CD4-positive, alpha-beta T cell (primary cell): ENCODE measurements around the gene OR52N4. TPM values are rescaled to one million over a fixed set of nuclear protein-coding genes. Genes with fewer than 3 reads are reported as not detected.

ENCODE experiments used
- ATAC-seq: fragments of 200-7000 bp; cut with Tn5 transposase; one replicate; pipeline ENCODE4 v1.10.0; 2022; ENCODE audit warnings: mild to moderate bottlenecking; ENCODE audit not compliant: poor library complexity
- CTCF ChIA-PET: fragments of 350-600 bp; sonication (Branson Sonifier 250); formaldehyde crosslinking; loops from one replicate; lab custom pipeline; 2021; ENCODE audit warnings: antibody characterized with exemption, inconsistent platforms; lab: Charles Lee
- POLR2A ChIA-PET: fragments of 350-600 bp; sonication (Branson Sonifier 250); formaldehyde crosslinking; loops from one replicate; lab custom pipeline; 2021; ENCODE audit warnings: antibody characterized with exemption, inconsistent platforms; lab: Charles Lee
- DNase-seq, 14 experiments: peaks; one replicate each; pipeline ENCODE4 v3.0.0-alpha.2; 2013 to 2020; ENCODE audit warnings: mixed read lengths in 2 of 14
- H3K27ac ChIP-seq, 2 donors: one replicate each; pipeline versions ENCODE4 v1.5.1 to v1.7.0; 2013; ENCODE audit warnings: low read length in 2 of 2, low read depth in 1 of 2, mild to moderate bottlenecking in 1 of 2
- H3K27me3 ChIP-seq, 2 experiments: 1 replicate in 1 of 2; 2 replicates in 1 of 2; pipeline versions ENCODE4 v1.6.1 to v1.7.0; 2013; ENCODE audit warnings: low read length in 2 of 2, control low read depth in 1 of 2, mild to moderate bottlenecking in 1 of 2, moderate library complexity in 1 of 2; ENCODE audit not compliant: insufficient read depth in 2 of 2, control insufficient read depth in 1 of 2
- H3K36me3 ChIP-seq: one replicate; pipeline ENCODE4 v1.6.1; 2013; ENCODE audit warnings: low read length, control low read depth; ENCODE audit not compliant: insufficient read depth
- H3K4me1 ChIP-seq: one replicate; pipeline ENCODE4 v1.6.1; 2013; ENCODE audit warnings: low read length, control low read depth; ENCODE audit not compliant: insufficient read depth
- H3K4me3 ChIP-seq: one replicate; pipeline ENCODE4 v1.5.1; 2013; ENCODE audit warnings: mild to moderate bottlenecking, low read length, moderate library complexity
- H3K9me3 ChIP-seq, 2 experiments: 1 replicate in 1 of 2; 2 replicates in 1 of 2; pipeline versions ENCODE4 v1.6.1 to v1.7.0; 2013; ENCODE audit warnings: low read length in 2 of 2, mild to moderate bottlenecking in 2 of 2, control low read depth in 1 of 2, moderate library complexity in 1 of 2; ENCODE audit not compliant: control insufficient read depth in 1 of 2, insufficient read depth in 1 of 2
- H3K27ac Mint-ChIP-seq: one replicate; pipeline ENCODE4 v1.8.0; 2020; ENCODE audit warnings: mixed read lengths
- H3K27me3 Mint-ChIP-seq: one replicate; pipeline ENCODE4 v1.8.0; 2021; ENCODE audit warnings: mixed read lengths
- H3K36me3 Mint-ChIP-seq: one replicate; pipeline ENCODE4 v1.8.0; 2021; ENCODE audit warnings: low read depth, mixed read lengths
- H3K4me1 Mint-ChIP-seq: one replicate; pipeline ENCODE4 v1.8.0; 2021; ENCODE audit warnings: low read depth, mixed read lengths
- H3K4me3 Mint-ChIP-seq: one replicate; pipeline ENCODE4 v1.8.0; 2020; ENCODE audit warnings: mild to moderate bottlenecking, mixed read lengths
- H3K9me3 Mint-ChIP-seq: one replicate; pipeline ENCODE4 v1.8.0; 2020; ENCODE audit warnings: mixed read lengths
- CTCF ChIP-seq: fragments of 200-600 bp; IDR thresholded peaks from one replicate; pipeline ENCODE4 v1.8.0; 2022; ENCODE audit warnings: antibody characterized with exemption, mild to moderate bottlenecking
- intact Hi-C, 2 experiments: fragments of 100-400 bp; cut with DNase I in 1 of 2; cut with micrococcal nuclease in 1 of 2; formaldehyde crosslinking; loops; one replicate each; pipeline versions ENCODE4 v1.15.1 to v1.9.0; 2023 to 2025; cut with DNase I, micrococcal nuclease
- polyA plus RNA-seq, 2 donors: library from polyadenylated mRNA; unstranded; fragments of 120-200 nt; gene quantifications; one replicate each; pipeline ENCODE4 v1.2.1, GENCODE V29; 2013
- total RNA-seq, 174 experiments: library from RNA in 2 of 174; stranded (reverse) in 2 of 174; gene quantifications; one replicate each; pipeline ENCODE4 v1.2.3 and lab custom pipeline; 2021 to 2026

The OR52N4 gene
- total RNA-seq (under 1 TPM; 0.50 to 0.96 TPM), total RNA-seq (lab: John Stamatoyannopoulos, UW) (0 to 4.9 (median 0.48) reads per million in 172 experiments)
- polyA plus RNA-seq (2013, experiment 1 of 2) = 1.9 TPM
- 1.6 TPM for polyA plus RNA-seq (2013, experiment 2 of 2)

GRCh38 chr11:5753943-5754342, at the start of gene OR52N4:
TSS of gene OR52N4 (plus strand) at chr11:5754243. CDS start at chr11:5754741, 498 bp downstream.
- intact Hi-C loops = no loop called here
- POLR2A ChIA-PET = no interaction called here
- DNase-seq (no peak), ATAC-seq (no peak)
- H3K4me3 ChIP-seq = no peak within 1 kb of the TSS
- Mint-ChIP-seq H3K4me3 (no peak within 1 kb of the TSS), H3K27ac (no peak within 1 kb of the TSS), H3K27me3 (peaks cover 3% of the 10 kb centered on the region), H3K4me1 (no peaks in the 10 kb centered on the region), H3K9me3 (no peaks in the 10 kb centered on the region), H3K36me3 (no peaks in the 10 kb centered on the region)
- H3K9me3 ChIP-seq = no peaks in the 10 kb centered on the region
- no peak within 1 kb of the TSS for H3K27ac ChIP-seq
- no peaks in the 10 kb centered on the region for H3K4me1 ChIP-seq
- H3K27me3 ChIP-seq = no peaks in the 10 kb centered on the region
- no peak for TF ChIP-seq CTCF
- CTCF ChIA-PET = no interaction called here
- H3K36me3 ChIP-seq = no peaks in the 10 kb centered on the region

GRCh38 chr11:5705688-5706087, 48.4 kb upstream of the OR52N4 start:
- no peak for DNase-seq
- Histone ChIP-seq H3K27me3 (no peaks in the 10 kb centered on the region), H3K36me3 (peaks cover 83% of the 10 kb centered on the region), H3K4me3 (no peak overlapping the region), H3K27ac (no peak overlapping the region), H3K4me1 (no peaks in the 10 kb centered on the region), H3K9me3 (no peaks in the 10 kb centered on the region)
- ATAC-seq = no peak
- TF ChIP-seq CTCF = no peak
- Mint-ChIP-seq H3K9me3 (no peaks in the 10 kb centered on the region), H3K27me3 (no peaks in the 10 kb centered on the region), H3K27ac (peak overlapping the region; percentile 58), H3K4me3 (no peak overlapping the region), H3K36me3 (peaks cover 87% of the 10 kb centered on the region), H3K4me1 (peaks cover 38% of the 10 kb centered on the region)
- ChIA-PET CTCF (no interaction called here), POLR2A (interaction anchor here (1.4 kb wide), 1 partner anchor 21 kb away, joined by 5 read pairs; the partner anchor contains the start of gene TRIM5)
- intact Hi-C loops = no loop called here

- no peaks in the 10 kb centered on the region for H3K9me3 Mint-ChIP-seq
- H3K4me1 Mint-ChIP-seq = no peaks in the 10 kb centered on the region
- ATAC-seq (no peak), DNase-seq (peak in 3 of 14 experiments; percentile 38 to 42 (median 42))
- Histone ChIP-seq H3K4me1 (no peaks in the 10 kb centered on the region), H3K27ac (no peak overlapping the region), H3K36me3 (peaks cover 31% of the 10 kb centered on the region), H3K9me3 (no peaks in the 10 kb centered on the region), H3K4me3 (no peak overlapping the region), H3K27me3 (no peaks in the 10 kb centered on the region)
- no peaks in the 10 kb centered on the region for H3K27me3 Mint-ChIP-seq
- CTCF ChIA-PET = interaction anchor here (0.9 to 2.1 kb wide), 3 partner anchors 28 to 141 kb away, joined by 3 to 9 read pairs (median 3); partner anchors contain the start of gene TRIM5
- TF ChIP-seq CTCF = peak; percentile 58
- intact Hi-C loops = loop anchor here (1.0 to 5.0 kb wide), 4 partner anchors 28 to 112 kb away; no protein-coding TSS in a partner anchor
- POLR2A ChIA-PET = interaction anchor here (1.6 to 4.2 kb wide), 2 partner anchors 23 to 28 kb away, joined by 5 to 19 read pairs; partner anchors contain the start of genes TRIM22 and TRIM5
- H3K4me3 Mint-ChIP-seq = no peak overlapping the region
- peaks cover 32% of the 10 kb centered on the region for H3K36me3 Mint-ChIP-seq
- H3K27ac Mint-ChIP-seq = peak overlapping the region; percentile 47
Observed at GRCh38 chr11:5712507-5712906, 41.5 kb upstream of the OR52N4 start.
